GM19328 (cell line): ENCODE data around the gene MANSC1.
"Not testable (repeated sequence)": the region's sequence is repeated elsewhere in the genome, so short reads cannot be mapped to it uniquely, and the experiment has no call there.

Source experiments
- ATAC-seq: cut with Tn5 transposase; IDR thresholded peaks from one replicate; pipeline ENCODE4 v1.9.1; 2021; ENCODE audit warnings: mild to moderate bottlenecking, moderate library complexity; ENCODE audit not compliant: unreplicated experiment

The MANSC1 gene

GRCh38 chr12:12365931-12366431, 15.9 kb upstream of the MANSC1 start:
- ATAC-seq, result no peak

GRCh38 chr12:12365446-12365802, 15.4 kb upstream of the MANSC1 start:
- ATAC-seq, result no peak

GRCh38 chr12:12364787-12365445, 14.9 kb upstream of the MANSC1 start:
- no peak for ATAC-seq

GRCh38 chr12:12358528-12358927, 8.5 kb upstream of the MANSC1 start:
- ATAC-seq, result no peak

GRCh38 chr12:12357719-12358461, 7.8 kb upstream of the MANSC1 start:
- ATAC-seq, result peak; percentile 5

- ATAC-seq, result peak; percentile 86
Measured at GRCh38 chr12:12356896-12357718, 7.1 kb upstream of the MANSC1 start, which contains the start of gene BORCS5. Gene BORCS5, plus strand, starts transcription at chr12:12357078. Its CDS starts 374 bp downstream, at chr12:12357452.

GRCh38 chr12:12356467-12356895, 6.4 kb upstream of the MANSC1 start:
- ATAC-seq, result no peak

GRCh38 chr12:12353807-12354206, 3.8 kb upstream of the MANSC1 start:
- ATAC-seq, result no peak

- no peak for ATAC-seq
Measured at GRCh38 chr12:12353276-12353675, 3.2 kb upstream of the MANSC1 start.

GRCh38 chr12:12351468-12352185, 1.6 kb upstream of the MANSC1 start:
- ATAC-seq, result not testable (repeated sequence)

- no peak for ATAC-seq
Measured at GRCh38 chr12:12350868-12351463, 924 bp upstream of the MANSC1 start.

- ATAC-seq, result no peak
Measured at GRCh38 chr12:12338527-12339168, 11.4 kb downstream of the MANSC1 start.

- ATAC-seq, result no peak
Measured at GRCh38 chr12:12336511-12336910, 13.5 kb downstream of the MANSC1 start.

GRCh38 chr12:12336049-12336411, 14.0 kb downstream of the MANSC1 start:
- no peak for ATAC-seq

- no peak for ATAC-seq
Measured at GRCh38 chr12:12334367-12335040, 15.5 kb downstream of the MANSC1 start.

- no peak for ATAC-seq
Measured at GRCh38 chr12:12333407-12334366, 16.4 kb downstream of the MANSC1 start.

- ATAC-seq, result no peak
Measured at GRCh38 chr12:12331896-12332295, 18.1 kb downstream of the MANSC1 start.

GRCh38 chr12:12331244-12331771, 18.7 kb downstream of the MANSC1 start:
- ATAC-seq, result no peak
